OCI-LY1 (cell line): ENCODE data around the gene TPO.

ENCODE experiments used
- H2AFZ ChIP-seq: fragments of 200-600 bp; sonication (generic), shearing (Covaris generic); 2 replicates; pipeline ENCODE4 v1.6.0; 2014; ENCODE audit warnings: antibody characterized with exemption, mild to moderate bottlenecking, low read length
- H3F3A ChIP-seq: fragments of 200-600 bp; sonication (generic), shearing (Covaris generic); 2 replicates; pipeline ENCODE4 v1.6.0; 2014; ENCODE audit warnings: mild to moderate bottlenecking, antibody characterized with exemption, low read length, moderate library complexity; ENCODE audit not compliant: insufficient read depth
- H3K27ac ChIP-seq: fragments of 200-600 bp; sonication (generic); 2 replicates; pipeline ENCODE4 v1.5.1; 2014; ENCODE audit warnings: low read length, mixed run types, mild to moderate bottlenecking, low read depth; ENCODE audit not compliant: poor library complexity, severe bottlenecking
- H3K27me3 ChIP-seq: fragments of 200-600 bp; sonication (generic); 2 replicates; pipeline ENCODE4 v1.6.0; 2014; ENCODE audit warnings: antibody characterized with exemption, mild to moderate bottlenecking, low read length, moderate library complexity; ENCODE audit not compliant: insufficient read depth
- H3K36me3 ChIP-seq: fragments of 200-600 bp; sonication (generic); 2 replicates; pipeline ENCODE4 v1.6.1; 2014; ENCODE audit warnings: mild to moderate bottlenecking, antibody characterized with exemption, low read length, moderate library complexity, mixed read lengths; ENCODE audit not compliant: insufficient read depth
- H3K4me1 ChIP-seq: fragments of 200-600 bp; sonication (generic); 2 replicates; pipeline ENCODE4 v1.5.1; 2014; ENCODE audit warnings: mild to moderate bottlenecking, low read length, moderate library complexity; ENCODE audit not compliant: insufficient read depth, severe bottlenecking
- H3K4me2 ChIP-seq: fragments of 200-600 bp; sonication (generic), shearing (Covaris generic); 2 replicates; pipeline ENCODE4 v1.6.1; 2014; ENCODE audit warnings: low read length
- H3K4me3 ChIP-seq: fragments of 200-600 bp; sonication (generic); 2 replicates; pipeline ENCODE4 v1.5.1; 2014; ENCODE audit warnings: low read length, low read depth, mild to moderate bottlenecking, mixed read lengths; ENCODE audit not compliant: poor library complexity, severe bottlenecking
- H3K79me2 ChIP-seq: fragments of 200-600 bp; shearing (Covaris generic); 2 replicates; pipeline ENCODE4 v1.6.1; 2016; ENCODE audit warnings: mixed run types, low read length, mixed read lengths; ENCODE audit not compliant: insufficient read depth
- H3K9ac ChIP-seq: fragments of 200-600 bp; sonication (generic), shearing (Covaris generic); 2 replicates; pipeline ENCODE4 v1.6.1; 2014; ENCODE audit warnings: mild to moderate bottlenecking, low read length, mixed read lengths
- H3K9me2 ChIP-seq: fragments of 200-600 bp; sonication (generic), shearing (Covaris generic); 2 replicates; pipeline ENCODE4 v1.6.1; 2014; ENCODE audit warnings: low read depth, mild to moderate bottlenecking, low read length, mixed read lengths
- H3K9me3 ChIP-seq: fragments of 200-600 bp; shearing (Covaris generic); 2 replicates; pipeline ENCODE4 v1.6.1; 2014; ENCODE audit warnings: low read length, mixed read lengths
- H4K20me1 ChIP-seq: fragments of 200-600 bp; sonication (generic), shearing (Covaris generic); 2 replicates; pipeline ENCODE4 v1.6.0; 2016; ENCODE audit warnings: mild to moderate bottlenecking, low read length; ENCODE audit not compliant: insufficient read depth
- EZH2 ChIP-seq: fragments of 200-600 bp; sonication (generic), shearing (Covaris generic); IDR thresholded peaks from 2 replicates; pipeline ENCODE4 v1.8.0; 2017; ENCODE audit warnings: borderline replicate concordance, mixed run types, mild to moderate bottlenecking, antibody characterized with exemption, low read length, moderate library complexity, mixed read lengths
- TF ChIP-seq, protein P1 (sequence below): fragments of 200-600 bp; sonication (generic), shearing (Covaris generic); IDR thresholded peaks from 2 replicates; pipeline ENCODE4 v1.5.1; 2017; ENCODE audit warnings: mild to moderate bottlenecking, antibody characterized with exemption, low read length, moderate library complexity, mixed read lengths

Gene TPO

DNA sequence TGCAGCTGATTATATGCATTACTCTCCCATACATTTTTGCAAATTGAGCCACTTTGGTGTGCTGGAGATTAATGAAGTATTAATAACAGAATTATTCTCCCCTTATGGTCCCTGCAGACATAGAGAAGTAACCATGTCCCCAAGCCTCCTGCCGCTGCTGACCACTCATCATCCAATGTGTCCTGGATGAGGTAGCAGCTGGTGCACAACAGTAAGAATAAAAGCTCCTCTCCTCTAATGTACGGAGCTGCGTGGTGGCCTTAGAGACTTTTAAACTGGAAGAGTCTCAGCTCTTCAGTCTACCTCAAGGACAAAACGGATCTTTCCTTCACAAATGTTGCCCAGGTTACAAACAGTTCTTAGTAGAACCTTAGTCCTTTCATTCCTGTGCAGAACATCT, 37.7 kb downstream of the TPO start:
- no peak for TF ChIP-seq EZH2
- TF ChIP-seq, protein P1, sequence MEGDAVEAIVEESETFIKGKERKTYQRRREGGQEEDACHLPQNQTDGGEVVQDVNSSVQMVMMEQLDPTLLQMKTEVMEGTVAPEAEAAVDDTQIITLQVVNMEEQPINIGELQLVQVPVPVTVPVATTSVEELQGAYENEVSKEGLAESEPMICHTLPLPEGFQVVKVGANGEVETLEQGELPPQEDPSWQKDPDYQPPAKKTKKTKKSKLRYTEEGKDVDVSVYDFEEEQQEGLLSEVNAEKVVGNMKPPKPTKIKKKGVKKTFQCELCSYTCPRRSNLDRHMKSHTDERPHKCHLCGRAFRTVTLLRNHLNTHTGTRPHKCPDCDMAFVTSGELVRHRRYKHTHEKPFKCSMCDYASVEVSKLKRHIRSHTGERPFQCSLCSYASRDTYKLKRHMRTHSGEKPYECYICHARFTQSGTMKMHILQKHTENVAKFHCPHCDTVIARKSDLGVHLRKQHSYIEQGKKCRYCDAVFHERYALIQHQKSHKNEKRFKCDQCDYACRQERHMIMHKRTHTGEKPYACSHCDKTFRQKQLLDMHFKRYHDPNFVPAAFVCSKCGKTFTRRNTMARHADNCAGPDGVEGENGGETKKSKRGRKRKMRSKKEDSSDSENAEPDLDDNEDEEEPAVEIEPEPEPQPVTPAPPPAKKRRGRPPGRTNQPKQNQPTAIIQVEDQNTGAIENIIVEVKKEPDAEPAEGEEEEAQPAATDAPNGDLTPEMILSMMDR = no peak
- no peaks in the 10 kb centered on the region; the same call in 1 of the 2 replicates for H3F3A ChIP-seq
- no peak overlapping the region for H3K4me3 ChIP-seq
- no peak overlapping the region for H3K4me2 ChIP-seq
- H3K36me3 ChIP-seq = no peaks in the 10 kb centered on the region
- H3K9me2 ChIP-seq = no peaks in the 10 kb centered on the region
- no peaks in the 10 kb centered on the region for H3K4me1 ChIP-seq
- H3K79me2 ChIP-seq = no peaks in the 10 kb centered on the region
- H3K27ac ChIP-seq = no peak overlapping the region
- H3K9ac ChIP-seq = no peak overlapping the region
- H2AFZ ChIP-seq = no peak overlapping the region
- no peaks in the 10 kb centered on the region for H3K9me3 ChIP-seq
- H4K20me1 ChIP-seq = no peaks in the 10 kb centered on the region
- 0 out of 2 replicates have a peak, but pooled peaks cover 3% of the 10 kb centered on the region for H3K27me3 ChIP-seq

DNA sequence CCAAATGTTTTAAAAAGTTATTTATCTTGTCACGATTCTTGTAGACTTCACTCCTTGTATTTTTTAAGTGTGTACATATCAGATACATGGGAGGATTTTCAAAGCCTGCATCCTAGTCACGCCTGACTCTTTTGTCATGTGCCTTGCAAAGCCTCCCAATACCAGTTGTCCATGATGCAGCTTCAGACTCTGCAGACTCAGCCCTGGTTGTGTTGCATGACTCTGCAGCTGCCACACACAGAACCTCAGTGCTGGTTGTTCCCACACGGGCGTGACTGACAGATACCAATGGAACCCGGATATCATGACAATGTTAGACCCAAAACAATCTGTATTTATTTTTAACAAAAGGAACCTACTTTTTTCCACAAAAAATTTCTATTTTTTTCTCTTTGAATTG, 38.2 kb downstream of the TPO start:
- H3K36me3 ChIP-seq = no peaks in the 10 kb centered on the region
- no peaks in the 10 kb centered on the region; the same call in 1 of the 2 replicates for H3F3A ChIP-seq
- H4K20me1 ChIP-seq = no peaks in the 10 kb centered on the region

DNA sequence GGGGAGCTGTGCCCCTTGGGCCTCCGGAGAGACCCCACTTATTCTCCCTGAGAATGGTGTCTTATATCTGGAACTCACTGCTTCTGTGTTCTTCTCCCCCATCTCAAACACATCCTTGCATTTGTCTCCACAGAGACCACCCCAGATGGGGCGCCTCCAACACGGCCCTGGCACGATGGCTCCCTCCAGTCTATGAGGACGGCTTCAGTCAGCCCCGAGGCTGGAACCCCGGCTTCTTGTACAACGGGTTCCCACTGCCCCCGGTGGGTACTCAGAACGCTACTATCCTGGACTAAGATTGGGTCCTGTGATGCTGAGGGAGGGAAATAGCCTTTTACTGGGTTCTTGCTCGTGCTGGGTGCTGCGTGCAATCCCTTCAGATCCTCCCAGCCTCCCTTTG, 40.3 kb downstream of the TPO start:
- H4K20me1 ChIP-seq = no peaks in the 10 kb centered on the region
- H3K9me3 ChIP-seq = no peaks in the 10 kb centered on the region
- no peaks in the 10 kb centered on the region for H3K9me2 ChIP-seq
- no peak overlapping the region for H2AFZ ChIP-seq
- H3K79me2 ChIP-seq = no peaks in the 10 kb centered on the region
- H3K27me3 ChIP-seq = 0 out of 2 replicates have a peak, but pooled peaks cover 3% of the 10 kb centered on the region
- no peak overlapping the region for H3K4me2 ChIP-seq
- no peak overlapping the region for H3K4me3 ChIP-seq
- no peaks in the 10 kb centered on the region for H3K4me1 ChIP-seq
- H3F3A ChIP-seq = no peaks in the 10 kb centered on the region; the same call in 1 of the 2 replicates
- H3K36me3 ChIP-seq = no peaks in the 10 kb centered on the region
- no peak overlapping the region for H3K9ac ChIP-seq
- H3K27ac ChIP-seq = no peak overlapping the region
- no peak for TF ChIP-seq EZH2
- TF ChIP-seq, protein P1 = no peak

More for the DNA sequence above, 38.2 kb downstream of the TPO start:
- 0 out of 2 replicates have a peak, but pooled peaks cover 3% of the 10 kb centered on the region for H3K27me3 ChIP-seq
- no peak overlapping the region for H3K4me2 ChIP-seq
- TF ChIP-seq, protein P1 = no peak
- TF ChIP-seq EZH2 = no peak
- no peaks in the 10 kb centered on the region for H3K9me2 ChIP-seq
- H2AFZ ChIP-seq = no peak overlapping the region
- no peaks in the 10 kb centered on the region for H3K4me1 ChIP-seq
- no peak overlapping the region for H3K9ac ChIP-seq
- H3K9me3 ChIP-seq = no peaks in the 10 kb centered on the region
- no peak overlapping the region for H3K4me3 ChIP-seq
- H3K27ac ChIP-seq = no peak overlapping the region
- H3K79me2 ChIP-seq = no peaks in the 10 kb centered on the region
